Bronchial epithelial cell (primary cell): Measurements from ENCODE around the gene TENM4. TPM values are rescaled to one million over a fixed set of nuclear protein-coding genes. Genes with fewer than 3 reads are reported as not detected.

ENCODE experiments used
- DNase-seq: peaks from one replicate; pipeline ENCODE4 v3.0.0-alpha.2; 2010; ENCODE audit warnings: low read depth
- FAIRE-seq: peaks from 2 replicates; lab custom pipeline; 2011; peaks lifted over from hg19 to GRCh38; lab: Jason Lieb, UNC
- H3K27me3 ChIP-seq: 2 replicates; pipeline ENCODE4 v1.5.1; 2011; ENCODE audit warnings: low read length; ENCODE audit not compliant: control insufficient read depth, insufficient read depth
- H3K36me3 ChIP-seq: 2 replicates; pipeline ENCODE4 v1.5.1; 2011; ENCODE audit warnings: low read length; ENCODE audit not compliant: control insufficient read depth, insufficient read depth
- H3K4me3 ChIP-seq: 2 replicates; pipeline ENCODE4 v1.5.1; 2011; ENCODE audit warnings: mild to moderate bottlenecking, low read depth, low read length, control low read depth
- CTCF ChIP-seq: IDR thresholded peaks from 2 replicates; pipeline ENCODE4 v1.5.1; 2011; ENCODE audit warnings: mild to moderate bottlenecking, moderate library complexity, low read length, control low read depth, inconsistent platforms; ENCODE audit not compliant: insufficient read depth, severe bottlenecking
- total RNA-seq: library from RNA; depleted of rRNA; stranded (reverse); fragments of >200 nt; gene quantifications from 2 replicates; pipeline ENCODE4 v1.2.1, GENCODE V29; 2014

TENM4 gene
- total RNA-seq, 1 donor from 2014 or later = 6.1 TPM

GRCh38 chr11:78820741-78821140 is 620.1 kb downstream of the TENM4 start:
- Histone ChIP-seq H3K27me3 (no peaks in the 10 kb centered on the region), H3K36me3 (no peaks in the 10 kb centered on the region), H3K4me3 (no peak overlapping the region)
- FAIRE-seq = no peak
- DNase-seq = no peak
- TF ChIP-seq CTCF = no peak

- no peak for FAIRE-seq
- no peaks in the 10 kb centered on the region for H3K36me3 ChIP-seq
- no peak for TF ChIP-seq CTCF
- DNase-seq = peak; percentile 55
- H3K27me3 ChIP-seq = no peaks in the 10 kb centered on the region
- H3K4me3 ChIP-seq = no peak overlapping the region
These were observed 622.6 kb downstream of the TENM4 start for GRCh38 chr11:78818201-78818600.

- Histone ChIP-seq H3K27me3 (no peaks in the 10 kb centered on the region), H3K4me3 (no peak overlapping the region), H3K36me3 (no peaks in the 10 kb centered on the region)
- FAIRE-seq (no peak), DNase-seq (no peak)
- no peak for TF ChIP-seq CTCF
These were observed 625.0 kb downstream of the TENM4 start for GRCh38 chr11:78815831-78816230.

GRCh38 chr11:78812513-78813293 is 628.1 kb downstream of the TENM4 start:
- Histone ChIP-seq H3K27me3 (no peaks in the 10 kb centered on the region), H3K4me3 (no peak overlapping the region), H3K36me3 (no peaks in the 10 kb centered on the region)
- TF ChIP-seq CTCF = no peak
- peak; percentile 56 for DNase-seq
- no peak for FAIRE-seq

GRCh38 chr11:78810559-78811009 is 630.2 kb downstream of the TENM4 start:
- Histone ChIP-seq H3K27me3 (no peaks in the 10 kb centered on the region), H3K4me3 (no peak overlapping the region), H3K36me3 (no peaks in the 10 kb centered on the region)
- FAIRE-seq (no peak), DNase-seq (no peak)
- no peak for TF ChIP-seq CTCF

- no peaks in the 10 kb centered on the region for H3K36me3 ChIP-seq
- no peak for DNase-seq
- TF ChIP-seq CTCF = no peak
- no peaks in the 10 kb centered on the region for H3K27me3 ChIP-seq
- H3K4me3 ChIP-seq = no peak overlapping the region
- FAIRE-seq = no peak
These were observed 630.8 kb downstream of the TENM4 start for GRCh38 chr11:78809931-78810541.
